HG03558 (cell line): ENCODE measurements around the gene LRP1B.

Experiments used
- ATAC-seq: cut with Tn5 transposase; IDR thresholded peaks from one replicate; pipeline ENCODE4 v1.9.1; 2021; ENCODE audit warnings: moderate number of reproducible peaks; ENCODE audit not compliant: unreplicated experiment; ENCODE audit errors: extremely low read depth

Gene LRP1B

DNA sequence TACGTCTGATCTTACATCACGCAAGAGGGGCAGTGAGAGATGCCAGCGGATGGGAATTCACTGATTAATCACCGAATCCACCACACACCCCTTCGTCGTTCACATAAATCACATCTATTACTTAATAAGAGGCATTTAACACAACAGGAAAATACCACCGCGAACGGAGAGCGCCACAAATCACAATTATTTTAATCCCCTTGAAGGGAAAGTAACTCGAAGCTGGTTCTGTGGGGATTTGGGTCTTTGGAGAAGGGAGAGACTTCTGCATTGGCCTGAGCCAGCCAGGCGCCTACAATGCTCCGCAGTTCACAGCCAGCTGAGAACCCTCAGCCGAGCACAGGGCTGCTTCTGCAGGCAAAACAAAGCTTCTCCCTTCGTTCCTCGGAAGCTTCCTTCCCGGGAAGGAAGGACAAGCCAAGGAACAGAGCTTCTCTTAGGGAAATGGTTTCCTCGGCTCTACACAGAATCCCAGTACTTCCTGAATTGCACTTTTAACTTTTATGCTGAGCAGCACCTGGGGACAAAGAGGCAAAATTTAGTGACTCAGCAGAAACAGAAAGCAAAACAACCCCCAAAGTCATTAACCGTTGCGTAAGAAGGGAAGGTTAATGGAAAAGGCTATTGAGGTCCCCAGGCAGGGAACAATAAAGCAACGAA lies at the start of gene LRP1B:
Gene LRP1B (minus strand): TSS at position 7 of the 660 bp plus-strand sequence. CDS start 287 bp downstream, outside the sequence.
- ATAC-seq: no peak

DNA sequence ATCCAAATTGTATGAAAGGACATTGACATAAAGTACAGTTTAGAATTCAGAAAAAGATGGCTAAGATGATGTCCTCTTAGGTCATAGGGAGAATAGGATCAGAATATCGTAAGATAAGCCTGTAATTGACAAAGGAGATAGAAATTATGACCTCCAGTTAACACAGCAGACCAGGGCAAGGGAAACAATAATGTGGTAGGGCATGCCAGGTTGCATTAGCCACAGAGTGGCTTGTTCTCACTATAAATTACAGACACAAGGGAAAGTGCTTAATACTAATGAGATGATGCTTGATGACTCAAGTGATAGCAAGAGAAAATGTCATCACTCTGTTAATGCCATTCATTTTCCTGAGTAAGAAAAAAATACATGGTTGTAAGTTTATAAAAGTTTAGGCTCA lies 48.9 kb upstream of the LRP1B start:
- ATAC-seq: no peak

DNA sequence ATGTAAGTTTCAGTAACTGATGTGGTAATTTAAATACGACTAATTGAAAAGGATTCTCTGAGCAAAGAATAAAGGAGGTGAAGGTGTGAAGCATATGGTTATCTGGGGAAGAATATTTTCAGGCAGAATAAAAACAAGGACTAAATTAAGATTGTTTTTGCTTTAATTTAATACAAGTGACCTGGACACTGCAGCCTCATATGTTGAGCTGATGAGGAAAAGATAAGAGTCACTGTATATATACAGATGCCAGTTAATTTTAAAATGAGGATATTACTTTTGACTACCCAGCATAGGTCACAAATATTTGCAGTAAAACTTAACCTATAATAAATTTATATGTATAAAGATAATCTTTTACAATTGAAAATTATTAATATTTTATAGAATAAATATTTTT lies 47.8 kb upstream of the LRP1B start:
- no peak for ATAC-seq

- ATAC-seq: no peak
Measured at GRCh38 chr2:142176941-142177340, 46.1 kb upstream of the LRP1B start.

DNA sequence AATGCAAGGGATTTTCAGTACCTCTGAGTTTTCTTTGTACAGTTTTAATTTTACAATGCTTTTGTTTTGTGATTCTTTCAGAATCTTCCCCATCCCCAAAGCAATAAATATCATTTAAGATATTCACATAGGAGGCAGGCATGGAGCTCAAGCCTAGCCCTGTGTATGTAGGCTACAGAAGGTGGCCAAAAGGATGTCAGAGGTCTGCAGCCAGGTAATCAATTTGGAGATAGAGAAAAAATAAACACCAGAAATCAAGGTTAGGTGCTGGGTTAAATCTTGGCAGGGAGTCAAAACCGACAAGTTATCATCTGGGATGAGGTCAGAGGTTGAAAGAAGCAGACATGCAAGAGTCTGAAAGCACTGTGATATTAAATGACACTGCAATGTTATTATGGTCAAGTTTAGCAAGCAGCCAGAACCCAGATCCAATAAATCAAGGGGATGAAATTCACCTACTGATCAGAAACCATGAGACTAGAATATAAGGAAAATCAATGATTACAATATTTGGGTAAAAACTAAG lies 45.1 kb upstream of the LRP1B start:
- no peak for ATAC-seq

- no peak for ATAC-seq
Measured at GRCh38 chr2:142174176-142174575, 43.4 kb upstream of the LRP1B start.

GRCh38 chr2:142170847-142171246 lies 40.0 kb upstream of the LRP1B start:
- ATAC-seq: no peak

DNA sequence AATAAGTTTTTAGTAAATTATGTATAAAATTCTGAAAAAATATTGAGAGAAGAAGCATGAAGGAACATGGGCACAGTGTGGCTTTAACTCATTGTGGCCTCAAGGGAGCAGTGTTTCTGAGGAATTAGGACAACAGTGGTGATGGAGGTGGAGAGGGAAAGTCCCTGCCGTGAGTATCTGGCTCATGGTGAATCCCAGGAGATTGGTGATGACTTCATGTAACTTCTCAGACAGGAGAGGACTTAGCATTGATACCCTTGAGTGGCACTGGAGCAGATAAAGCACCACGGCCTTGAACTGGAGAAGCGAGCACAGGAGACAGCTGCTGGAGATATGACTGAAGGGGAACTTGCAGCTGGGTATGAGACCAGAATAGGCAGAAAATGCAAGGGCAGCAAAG lies 35.0 kb upstream of the LRP1B start:
- ATAC-seq: peak; percentile 91

- no peak for ATAC-seq
Measured at GRCh38 chr2:142153601-142154000, 22.8 kb upstream of the LRP1B start.

DNA sequence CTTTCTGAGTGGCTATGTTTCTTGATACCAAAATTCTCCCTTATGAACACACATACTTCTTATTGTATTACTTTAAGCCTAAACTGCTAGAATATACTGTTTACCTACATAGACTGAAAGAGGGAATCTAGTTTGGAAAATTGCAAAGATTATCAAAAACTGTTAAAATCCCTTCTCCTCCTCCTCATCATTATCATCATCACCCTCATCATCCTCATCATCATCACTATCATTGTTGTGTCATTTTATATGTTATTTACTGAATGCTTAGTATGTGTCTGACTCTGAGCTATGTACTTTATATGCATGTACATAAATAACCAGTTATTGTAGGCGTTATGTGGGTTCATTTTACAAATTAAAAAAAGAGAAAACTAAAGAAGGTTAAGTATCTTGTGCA lies 19.6 kb upstream of the LRP1B start:
- no peak for ATAC-seq

DNA sequence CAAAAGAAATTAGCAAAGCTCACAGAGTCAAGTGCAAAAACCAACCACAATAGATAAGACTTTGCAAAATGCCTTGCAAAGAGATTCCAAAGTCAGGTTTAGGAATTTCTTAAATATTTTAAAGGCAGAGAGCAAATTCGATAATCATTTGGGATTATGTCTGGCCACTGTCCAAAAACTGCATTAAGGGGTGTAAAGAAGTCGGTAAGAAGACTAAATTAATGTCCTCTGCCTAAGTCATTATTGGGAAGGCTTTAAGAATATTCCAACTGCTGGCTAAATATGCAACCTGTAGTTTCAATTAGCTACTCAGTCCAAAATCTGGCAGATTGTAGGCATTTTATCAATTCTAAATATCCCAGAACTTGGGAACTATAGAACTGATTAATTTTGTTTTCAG lies 13.7 kb upstream of the LRP1B start:
- no peak for ATAC-seq

DNA sequence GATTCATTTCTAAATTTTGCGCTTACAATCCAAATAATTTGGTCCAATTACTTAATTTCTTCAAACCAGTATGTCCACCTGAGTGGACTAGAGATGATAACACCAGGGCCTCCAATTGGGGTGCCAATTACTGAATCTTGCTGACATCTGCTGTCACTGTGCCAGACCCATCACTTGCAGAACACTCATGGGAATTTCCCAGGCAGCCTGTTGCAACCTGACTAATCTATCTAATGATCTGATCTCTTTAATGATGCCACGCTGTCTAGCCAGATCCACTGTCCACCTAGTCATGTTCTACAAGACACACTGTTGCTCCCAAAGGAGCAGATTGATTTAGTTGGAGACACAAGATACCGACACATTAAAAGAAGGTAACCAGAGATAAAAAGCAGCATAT lies 11.8 kb upstream of the LRP1B start:
- ATAC-seq: no peak

GRCh38 chr2:142140434-142140845 lies 9.6 kb upstream of the LRP1B start:
- no peak for ATAC-seq

DNA sequence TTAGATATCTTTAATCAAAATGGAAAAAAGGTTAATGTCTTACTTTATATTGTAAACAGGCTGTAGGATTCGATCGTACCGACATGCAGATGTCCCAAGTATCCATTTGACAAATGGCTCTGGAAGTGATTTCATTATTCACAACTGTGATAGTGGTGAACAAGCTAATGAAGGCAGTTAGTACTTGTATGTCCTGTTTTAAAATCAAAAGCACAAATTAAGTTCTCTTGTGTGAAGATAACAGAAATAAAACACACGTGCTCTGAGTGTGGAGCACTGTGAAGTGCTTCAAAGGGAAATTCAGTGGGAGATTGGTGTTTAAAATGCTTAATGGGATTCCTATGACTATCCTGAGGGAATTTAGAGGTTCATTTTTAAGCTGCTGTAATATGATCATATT lies 8.6 kb upstream of the LRP1B start:
- ATAC-seq: no peak

DNA sequence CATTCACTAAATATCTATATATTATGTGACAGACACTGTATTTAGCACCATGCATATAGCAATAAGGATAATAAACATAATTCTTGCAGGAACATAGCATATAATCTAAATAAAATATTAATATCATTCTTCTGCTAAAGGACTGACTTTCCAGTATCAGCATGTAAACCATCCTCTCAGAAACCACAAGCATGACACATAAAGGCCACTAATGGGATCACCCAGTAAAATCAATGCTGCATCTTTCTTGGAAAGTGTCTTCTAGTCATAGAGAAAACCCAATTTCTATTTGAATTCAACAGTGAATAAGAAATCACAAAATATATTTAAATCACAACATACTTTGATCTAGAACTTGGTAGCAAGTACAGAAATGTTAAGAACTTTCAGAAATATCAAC lies 5.8 kb upstream of the LRP1B start:
- ATAC-seq: no peak

DNA sequence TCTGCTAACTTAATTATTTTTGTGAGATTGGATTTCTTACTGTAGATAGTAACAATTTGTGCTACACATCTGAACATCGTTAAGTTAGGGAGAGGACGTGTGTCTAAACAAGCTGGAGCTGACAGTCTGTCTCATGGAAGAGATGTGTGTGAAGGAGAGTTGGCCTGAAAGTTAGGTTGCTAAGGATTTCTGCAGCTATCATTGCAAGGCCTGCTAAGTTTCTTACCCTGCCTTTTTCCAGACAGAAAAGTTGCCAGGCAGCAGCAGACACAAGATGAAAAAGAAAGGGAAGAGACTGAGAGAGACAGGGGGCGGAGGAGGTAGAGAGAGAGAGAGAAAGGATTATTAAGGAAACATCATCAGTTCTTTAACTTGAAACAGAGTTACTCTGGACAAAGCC lies 4.1 kb upstream of the LRP1B start:
- ATAC-seq: no peak

DNA sequence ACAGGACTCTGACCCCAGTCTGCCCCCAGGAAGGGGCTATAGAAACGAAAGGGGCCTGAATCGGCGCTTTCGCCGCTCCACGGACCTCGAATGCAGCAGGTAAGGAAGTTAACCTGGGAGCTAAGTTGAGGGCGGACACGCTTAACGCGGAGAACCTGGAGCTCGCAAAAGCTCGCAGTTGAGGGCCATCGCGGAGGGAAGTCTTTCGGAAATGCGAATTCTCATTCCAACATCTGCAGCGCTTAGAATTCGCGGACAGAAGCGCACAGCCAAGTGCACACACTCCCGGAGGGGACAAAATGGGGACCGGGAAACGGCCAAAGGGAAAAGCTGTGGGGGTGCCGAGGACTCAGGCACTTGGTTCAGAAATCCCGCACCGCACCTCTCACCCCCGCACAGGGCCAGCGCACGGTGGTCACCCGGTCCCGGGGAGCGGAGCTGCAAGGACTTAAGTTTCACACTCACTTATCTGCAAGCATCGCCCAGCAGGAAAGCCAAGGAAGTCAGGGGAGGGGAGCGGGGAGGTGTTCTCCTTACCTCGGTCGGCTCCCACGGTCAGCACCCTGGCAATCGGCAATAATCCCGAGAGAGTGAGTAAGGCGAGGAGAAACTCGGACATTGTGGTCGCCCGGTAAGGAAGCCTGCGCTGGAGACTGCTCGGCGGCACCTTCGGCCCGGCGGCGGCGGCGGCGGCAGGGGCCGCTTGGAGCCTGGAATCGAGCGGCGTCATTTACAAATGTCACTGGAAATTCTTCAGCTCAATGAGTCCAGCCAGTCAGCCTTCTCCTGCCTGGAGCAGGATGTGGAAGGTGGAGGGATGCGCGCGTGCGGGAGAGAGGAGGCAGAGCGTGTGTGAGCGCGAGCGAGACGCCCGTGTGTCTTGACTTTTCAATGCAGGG lies 456 bp downstream of the LRP1B start:
- no peak for ATAC-seq

DNA sequence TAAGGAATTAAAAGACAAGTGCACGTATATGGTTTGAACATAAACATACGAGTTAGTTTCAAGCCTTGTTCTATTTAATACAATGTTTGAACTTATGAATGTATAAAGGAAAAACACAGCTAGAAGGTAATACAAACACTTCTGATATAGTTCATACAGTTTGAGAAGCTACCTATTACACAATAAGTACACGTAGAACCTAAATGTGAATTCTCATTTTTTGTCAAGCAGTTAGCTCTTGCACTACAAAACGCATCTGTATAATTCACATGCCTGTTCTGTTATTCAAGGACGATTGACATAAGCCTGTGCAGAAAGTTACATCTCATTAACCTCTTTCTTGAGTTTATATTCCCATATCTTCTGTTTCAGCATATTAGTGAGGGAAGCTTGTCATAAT lies 2.7 kb downstream of the LRP1B start:
- no peak for ATAC-seq

GRCh38 chr2:142127248-142127647 lies 3.6 kb downstream of the LRP1B start:
- ATAC-seq: no peak

DNA sequence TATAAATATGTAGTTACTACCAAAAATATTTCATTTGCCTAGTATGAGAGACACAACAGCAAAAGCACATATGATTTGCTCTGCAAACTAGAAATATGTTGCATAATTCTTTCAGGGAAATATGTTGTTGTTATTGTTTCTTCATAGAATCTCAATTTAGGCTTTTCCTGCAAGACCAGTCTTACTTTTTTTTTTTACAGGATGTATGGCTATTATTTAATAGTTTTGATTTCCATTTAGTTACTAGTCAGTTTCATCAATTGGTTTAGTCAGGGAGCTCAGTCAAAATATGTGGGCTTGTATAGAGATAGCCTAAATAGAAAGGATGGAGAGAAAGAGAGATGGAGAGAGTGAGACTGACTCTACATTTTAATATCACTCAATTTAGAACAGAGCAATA lies 6.1 kb downstream of the LRP1B start:
- ATAC-seq: no peak

- no peak for ATAC-seq
Measured at GRCh38 chr2:142119347-142119746, 11.5 kb downstream of the LRP1B start.
